ENCODE data around the gene DUOX1.

DUOX1 gene

DNA sequence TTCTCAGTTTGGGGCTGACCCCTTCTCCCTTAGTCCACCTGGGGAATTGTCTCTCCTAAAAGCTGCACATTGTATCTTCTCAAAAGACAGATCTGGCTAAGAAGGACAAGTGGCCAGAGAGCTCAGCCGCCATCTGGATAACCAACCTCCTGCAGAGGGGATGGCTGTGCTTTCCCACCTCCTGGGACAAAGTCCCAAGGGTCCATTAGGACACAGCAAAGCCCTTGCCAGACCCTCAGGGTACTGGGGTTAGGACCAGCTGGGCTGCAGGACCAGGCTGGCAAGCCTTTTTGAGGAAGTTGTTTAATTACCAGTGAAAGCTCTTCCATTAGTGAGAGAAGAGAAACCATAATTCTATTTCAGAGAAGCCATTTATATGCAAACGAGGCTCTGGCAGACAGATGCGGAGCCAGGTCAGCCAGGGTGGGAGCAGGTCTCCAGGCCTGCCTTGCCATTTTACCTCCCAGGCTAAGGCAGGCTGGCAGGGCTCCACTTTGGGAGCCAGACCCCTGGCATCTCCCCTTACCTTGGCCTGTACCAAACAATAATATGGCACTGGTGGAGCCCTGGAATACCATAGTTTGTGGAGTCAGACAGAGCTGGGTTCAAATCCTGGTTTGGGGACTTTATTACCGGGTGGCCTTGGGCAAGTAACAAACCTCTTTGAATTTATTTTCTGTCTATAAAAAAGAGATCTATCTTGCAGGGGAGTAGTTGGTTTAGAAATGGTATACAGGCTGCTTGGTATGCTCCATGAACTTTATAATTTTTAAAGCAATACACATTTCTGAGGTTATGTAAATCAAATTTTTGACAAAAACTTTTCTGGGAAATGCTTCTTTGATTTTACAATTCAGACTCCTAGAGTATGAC is 40.0 kb downstream of the DUOX1 start:
- DNase-seq = no peak

DNA sequence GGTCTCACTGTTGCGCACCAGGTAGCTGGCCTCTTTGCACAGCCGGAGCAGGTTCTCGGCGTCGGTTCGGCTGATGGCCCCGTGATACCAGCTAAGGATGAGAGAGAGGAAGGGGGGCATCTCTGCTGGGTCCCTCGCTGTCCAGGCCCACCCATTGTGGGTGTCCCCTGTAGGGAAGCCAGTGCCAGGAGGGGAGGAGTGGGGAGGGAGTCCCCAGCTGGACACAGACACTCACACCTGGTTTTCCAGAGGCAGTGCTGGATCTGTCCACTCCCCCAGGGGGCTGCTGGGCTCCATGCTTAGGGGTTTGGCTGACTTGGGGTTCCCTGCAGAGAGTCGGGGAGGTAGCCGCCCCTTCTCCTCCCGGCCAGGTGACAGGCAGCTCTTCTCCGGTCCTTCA is 42.1 kb downstream of the DUOX1 start:
- DNase-seq = no peak

DNA sequence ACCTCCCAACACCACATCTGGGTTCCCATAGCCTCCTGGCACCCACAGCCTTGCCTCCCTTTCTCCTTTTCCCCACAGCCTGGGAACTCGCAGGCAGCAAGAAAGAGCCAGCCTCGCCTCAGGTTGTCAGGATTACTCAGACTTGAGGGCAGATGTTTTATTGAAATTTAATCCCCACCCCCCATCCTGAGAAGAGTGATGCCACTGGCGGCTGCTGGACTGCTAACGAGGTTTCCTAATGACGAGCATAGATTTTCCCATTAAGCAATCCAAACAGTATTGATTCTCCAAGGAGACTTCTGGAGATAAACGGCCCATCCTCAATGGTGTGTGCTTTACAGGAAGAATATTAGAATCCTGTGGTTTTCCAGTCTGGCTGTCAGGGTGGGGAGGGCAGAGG is 44.3 kb downstream of the DUOX1 start:
- no peak for DNase-seq

DNA sequence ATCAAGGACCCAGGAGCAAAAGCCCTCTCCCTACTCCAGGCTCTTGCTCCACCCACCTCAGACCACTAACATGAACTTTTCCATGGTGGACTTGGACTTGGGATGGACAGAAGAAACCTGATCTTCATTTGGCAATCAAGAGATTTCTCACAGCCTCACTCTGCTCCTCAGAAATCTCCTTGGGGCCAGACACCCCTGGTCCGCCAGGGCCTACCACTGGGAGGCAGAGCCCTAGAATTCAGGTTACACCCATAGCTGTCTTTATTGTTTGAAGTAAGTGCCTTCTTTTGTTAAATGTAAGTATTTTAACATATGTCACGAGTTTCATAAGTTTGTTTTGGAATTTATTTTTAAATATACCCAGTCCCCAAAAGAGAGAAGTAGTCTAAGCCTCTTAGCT is 44.8 kb downstream of the DUOX1 start:
- DNase-seq = no peak

DNA sequence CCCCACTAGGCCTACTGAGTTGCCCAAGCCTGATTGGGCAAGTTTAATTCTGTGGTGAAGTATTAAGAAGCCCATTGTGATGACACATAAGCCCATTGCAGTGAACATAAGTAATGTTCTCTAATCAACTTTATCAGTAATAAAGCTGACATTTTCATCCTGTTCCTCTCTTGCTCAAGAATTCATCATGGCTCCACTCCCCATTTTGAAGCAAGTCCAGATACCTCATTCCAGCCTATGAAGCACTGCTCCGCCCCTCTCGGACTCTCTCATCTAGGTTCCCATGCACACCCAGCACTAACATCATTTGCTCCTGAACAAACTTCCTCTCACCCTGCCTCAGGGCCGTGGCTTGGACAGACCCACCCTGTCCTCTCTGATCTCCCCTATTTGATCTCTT is 47.5 kb downstream of the DUOX1 start:
- no peak for DNase-seq

DNA sequence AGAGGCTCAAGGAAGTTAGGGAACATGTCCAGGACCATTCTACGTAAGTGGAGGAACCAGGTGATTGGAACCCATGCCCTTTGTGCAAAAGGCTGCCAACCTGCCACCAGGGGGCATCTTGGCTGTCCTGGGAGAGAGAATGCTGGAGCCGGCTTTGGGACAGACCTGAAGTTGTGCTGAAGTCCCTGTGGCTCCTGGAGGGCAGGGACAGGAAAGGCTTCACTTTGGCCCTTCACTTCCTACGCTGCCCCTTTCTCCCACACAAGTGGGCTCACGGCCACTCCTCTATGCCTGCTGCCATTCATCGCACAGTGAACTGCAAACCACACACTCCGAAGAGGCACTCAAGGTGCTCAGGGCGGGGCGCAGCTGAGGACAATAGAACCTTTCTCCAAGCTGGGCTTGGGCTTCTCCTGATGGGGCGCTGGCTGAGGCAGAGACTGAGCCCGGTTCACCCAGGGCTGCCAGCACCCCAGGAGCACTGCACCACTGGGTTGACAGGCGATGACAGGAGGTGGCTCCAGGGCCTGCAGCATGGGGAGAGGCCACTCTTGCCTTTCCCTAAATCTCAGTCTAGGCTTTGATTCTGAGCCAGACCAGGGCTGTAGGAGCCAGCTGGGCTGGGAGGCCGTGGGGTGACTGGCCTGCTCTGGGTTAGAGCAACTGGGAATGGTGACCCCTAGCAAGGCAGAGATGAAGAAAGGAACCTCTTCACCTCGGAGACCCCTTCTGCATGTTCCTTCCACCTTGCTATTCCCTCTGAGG is 49.6 kb downstream of the DUOX1 start:
- DNase-seq = no peak

DNA sequence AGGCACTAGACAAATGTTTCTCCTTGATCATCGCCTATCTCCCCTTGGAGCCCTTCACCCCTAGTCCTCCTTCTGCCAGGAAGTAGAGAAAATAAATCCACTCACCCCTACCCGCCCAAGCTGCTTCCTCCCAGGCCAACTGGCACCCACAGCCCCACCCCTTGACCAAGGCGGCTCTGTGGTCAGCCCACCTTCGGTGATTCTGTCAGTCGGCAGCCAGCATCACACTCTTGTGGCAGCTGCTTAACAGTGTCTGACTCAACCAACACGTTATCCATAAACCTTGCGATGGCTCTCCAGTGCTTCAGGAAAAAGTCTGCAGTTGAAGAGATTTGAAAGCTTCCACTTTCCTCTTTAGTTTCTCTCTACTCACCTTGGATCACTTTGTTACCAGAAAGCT is 50.4 kb downstream of the DUOX1 start:
- no peak for DNase-seq

DNA sequence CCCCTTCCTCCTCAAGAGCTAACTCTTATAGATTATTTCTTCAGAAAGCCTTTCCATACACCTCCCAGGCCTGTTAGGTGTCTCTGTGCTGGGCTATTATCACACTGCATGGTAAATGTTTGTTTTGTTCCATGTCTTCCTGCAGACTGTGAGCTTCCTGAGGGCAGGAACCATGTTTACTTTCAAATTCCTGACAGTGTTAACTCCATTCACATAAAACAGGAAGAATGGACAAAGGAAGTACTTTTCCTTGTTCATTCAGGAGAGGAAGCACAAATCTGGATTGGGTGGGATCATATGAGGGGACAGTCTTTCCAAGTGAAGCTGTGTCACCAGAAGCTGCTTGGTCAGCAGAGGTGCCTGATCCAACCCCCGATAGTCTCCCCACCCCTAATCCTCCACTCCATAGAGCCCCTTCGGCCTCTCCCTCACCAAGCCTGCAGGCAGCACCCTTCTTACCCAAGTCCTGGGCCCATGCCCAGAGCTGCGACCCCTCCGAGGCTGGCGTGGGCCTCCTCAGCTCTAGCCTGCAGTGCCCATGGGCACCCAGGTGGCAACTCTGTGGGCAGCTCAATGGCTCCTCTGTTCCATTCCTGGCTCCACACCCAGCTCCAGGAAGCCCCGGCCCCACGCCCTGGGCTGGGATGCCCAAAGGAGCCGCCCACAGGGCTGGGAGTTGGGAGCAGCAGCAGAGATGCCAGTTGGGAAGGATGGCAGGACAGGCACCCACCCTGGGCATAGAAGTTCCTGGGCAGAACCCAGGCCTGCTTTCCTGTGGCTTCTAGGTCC is 51.0 kb downstream of the DUOX1 start:
- no peak for DNase-seq

DNA sequence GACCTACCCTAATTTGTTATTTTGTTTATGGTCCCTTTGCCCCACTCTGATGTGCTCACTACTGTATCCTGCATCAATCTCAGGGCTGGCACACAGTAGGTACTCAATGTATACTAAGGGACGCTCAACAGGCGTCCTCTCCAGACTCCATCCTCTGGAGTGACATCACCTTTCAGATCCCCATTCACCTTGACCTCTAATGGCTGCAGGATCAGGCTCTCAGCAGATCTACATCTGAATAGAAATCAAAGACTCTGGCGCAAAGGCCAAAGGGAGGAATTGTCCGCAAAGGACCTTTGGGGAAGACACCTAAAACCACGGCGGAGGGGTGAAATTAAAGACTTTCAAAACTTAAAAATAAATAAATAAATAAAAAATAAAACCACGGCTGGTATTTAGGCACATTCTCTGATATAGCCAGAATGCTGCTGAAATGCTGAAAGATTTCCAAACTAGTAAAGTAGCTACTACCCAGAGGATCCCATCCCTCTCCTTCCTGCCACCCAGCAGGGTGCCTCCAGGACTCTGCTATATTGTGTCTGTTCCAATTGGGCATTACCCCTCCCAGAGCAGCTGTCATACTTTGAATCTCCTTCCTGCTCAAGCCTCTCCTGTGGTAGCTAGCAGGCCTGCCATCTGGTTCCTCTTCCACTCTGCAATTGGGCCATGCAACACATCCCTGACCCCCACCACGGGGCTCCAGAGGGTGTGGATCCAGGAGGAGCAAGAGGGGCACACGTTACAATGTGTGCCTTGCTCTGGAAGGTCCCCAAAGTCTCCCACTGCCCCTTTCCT is 51.9 kb downstream of the DUOX1 start:
- no peak for DNase-seq

DNA sequence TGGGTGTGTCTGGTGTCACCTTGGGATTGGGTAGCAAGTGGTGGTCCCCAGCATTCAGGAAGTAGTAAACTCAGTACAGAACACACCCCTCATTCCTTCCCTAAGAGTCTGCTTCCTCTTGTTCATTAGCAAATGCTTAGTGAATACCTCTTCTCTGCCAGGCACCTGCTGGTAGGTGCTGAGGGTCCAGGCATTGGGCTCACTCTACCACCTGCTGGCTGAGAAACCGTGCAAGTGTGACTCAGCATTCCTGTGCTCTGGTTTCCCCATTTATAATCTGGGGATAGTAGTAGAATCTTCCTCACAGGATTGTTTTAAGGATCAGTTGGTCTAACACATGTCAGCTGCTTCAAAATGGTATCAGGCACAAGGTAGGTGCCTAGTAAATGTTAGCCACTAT is 53.2 kb downstream of the DUOX1 start:
- DNase-seq = no peak

DNA sequence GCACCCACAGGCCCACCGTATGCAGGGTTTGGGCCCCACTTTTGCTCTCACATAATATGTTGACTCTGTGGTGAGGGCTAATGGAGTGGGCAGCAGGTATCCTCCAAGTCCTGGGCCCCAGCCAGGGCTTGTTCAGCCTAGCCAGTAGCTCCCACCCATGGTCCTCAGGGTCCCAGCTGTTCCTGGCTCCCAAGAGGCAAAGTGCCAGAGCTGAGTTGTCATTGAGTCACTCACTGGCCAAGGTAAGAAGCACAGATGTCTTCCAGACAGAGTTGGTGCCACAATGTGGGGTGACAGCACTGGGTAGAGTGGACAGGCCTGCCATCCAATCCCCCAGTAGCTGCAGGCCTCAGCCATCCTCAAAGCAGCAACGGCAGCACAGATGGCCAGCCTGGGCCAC is 53.7 kb downstream of the DUOX1 start:
- no peak for DNase-seq

DNA sequence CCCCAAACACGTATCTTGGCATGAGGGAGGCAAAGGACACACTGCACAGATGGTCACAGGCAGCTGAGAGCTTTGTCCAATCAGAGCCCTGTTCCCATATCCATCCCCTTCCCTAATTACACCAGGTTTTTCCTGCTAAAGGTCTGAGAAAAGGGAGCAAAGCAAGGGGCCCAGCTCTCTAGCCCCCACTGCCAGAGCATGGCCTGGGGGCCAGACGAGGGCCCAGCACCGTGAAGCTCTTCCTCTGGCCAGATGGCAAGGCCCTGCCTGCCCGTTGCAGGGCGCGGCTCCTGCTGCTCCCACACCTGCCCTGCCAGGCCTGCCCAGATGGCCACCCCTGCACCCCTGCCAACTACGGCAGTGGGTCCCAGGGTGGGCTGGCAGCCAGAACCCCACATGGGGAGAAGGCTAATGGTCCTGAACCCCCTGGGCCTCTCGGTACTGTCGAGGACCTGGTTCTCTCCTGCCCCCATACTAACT is 54.8 kb downstream of the DUOX1 start:
- no peak for DNase-seq

DNA sequence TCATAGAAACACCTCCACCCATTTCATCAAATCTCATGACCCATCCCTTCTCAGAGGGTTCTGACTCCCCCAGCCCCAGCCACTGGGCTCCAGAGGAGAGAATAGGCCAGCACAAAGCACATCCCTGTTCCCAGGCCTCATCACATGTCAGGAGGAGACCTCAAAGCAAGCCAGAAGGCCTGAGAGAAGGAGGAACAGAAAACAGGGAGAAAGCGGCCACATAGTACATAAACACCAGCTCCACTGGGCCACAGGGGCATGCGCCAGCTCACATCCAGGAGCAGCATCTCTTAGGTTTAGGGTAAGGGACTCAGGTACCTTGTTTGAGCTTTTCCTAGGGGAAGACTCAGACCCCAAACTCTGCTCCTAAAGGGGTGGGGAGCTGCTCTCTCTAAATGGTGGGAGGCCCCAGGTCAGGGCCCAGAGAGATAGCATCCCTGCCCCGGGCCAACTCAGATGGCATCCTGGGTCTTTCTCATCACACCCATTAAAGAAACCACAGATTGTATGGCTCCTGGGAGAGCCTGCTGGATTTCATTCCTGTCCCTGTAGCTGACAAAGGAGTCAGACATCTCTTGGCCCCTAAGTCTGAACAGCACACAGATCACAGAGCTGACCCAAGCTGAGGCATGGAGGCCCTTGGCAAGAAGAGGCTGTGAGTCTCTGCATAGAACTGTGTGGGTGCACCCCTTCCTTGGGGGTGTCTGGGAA is 55.4 kb downstream of the DUOX1 start:
- no peak for DNase-seq

DNA sequence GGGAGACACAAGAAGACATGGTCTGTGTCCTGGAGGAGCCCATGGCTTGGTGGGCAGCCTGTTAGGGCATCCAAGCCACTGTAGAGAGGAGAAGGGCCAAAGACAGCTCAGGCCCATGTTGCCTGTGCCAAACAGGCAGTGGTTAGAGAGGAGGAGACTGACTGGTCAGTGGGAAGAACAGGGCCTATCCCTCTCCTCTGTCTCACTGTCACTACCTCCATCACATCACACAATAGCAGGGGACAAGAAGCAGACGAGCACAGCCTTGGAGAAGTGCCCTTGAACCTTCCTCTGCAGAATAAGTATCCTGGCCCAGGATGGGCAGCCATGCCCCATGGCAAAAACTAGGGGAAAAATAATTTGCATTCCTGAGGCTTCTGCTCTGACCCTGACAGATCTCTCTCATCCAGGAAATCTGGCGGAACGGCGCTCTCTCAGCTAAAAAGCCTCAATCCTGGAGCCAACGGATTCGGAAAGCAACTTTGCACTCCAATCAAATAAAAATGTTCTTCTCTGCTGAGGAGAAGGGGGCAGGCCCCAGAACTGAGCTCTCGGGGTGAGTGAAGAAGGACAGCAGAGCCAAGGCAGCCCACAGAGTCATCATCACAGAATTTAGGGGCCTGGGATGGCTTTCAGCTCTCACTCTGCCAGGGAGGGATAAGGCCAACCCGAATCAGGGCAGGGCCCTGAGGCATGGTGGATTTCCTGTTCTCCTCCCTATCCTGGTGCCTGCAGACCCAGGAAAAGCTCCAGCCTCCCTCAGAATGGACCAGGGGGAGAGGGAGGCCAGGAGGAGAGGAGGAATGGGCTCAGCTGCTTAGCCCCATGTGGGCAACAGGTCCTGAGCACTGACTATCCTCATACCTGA is 56.3 kb downstream of the DUOX1 start:
- DNase-seq = no peak

DNA sequence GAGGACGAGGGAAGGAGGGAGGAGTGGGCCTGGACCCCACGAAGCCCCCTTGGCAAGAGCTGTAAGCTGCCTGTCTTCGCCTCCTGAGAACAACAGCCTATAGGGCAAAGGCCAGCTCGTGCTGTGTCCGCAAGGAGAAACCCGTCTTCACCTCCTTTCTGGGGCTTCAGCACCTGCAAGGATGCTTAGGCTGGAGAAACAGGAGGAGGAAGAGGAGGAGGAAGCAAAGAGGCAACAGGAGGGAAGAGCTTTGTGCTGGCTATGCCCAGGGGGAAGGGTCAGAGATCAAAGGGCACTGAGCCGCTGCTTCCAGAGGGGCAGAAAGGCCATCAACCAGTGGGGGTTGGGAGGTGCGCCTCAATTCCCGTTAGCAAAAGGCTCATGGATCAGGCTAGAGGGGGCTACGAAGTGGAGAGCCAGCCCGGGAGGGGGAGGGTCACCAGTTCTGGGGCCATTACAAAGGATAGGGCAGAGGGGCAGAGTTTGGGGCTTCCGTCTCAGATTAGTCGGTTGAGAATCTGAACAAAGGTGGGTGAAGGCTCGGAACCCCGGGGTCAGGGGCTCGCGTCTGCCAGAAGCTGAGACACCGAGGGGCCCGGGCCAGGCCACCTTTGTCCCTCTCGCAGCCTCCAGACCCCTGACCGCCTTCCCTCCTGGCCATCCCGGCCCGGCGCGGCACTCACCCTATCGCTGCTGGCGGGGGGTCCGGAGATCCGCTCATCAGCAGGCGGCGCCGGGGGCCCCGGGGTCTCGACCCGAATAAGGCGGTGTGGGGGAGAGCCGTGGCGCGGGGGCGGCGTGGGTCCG is 57.2 kb downstream of the DUOX1 start:
- DNase-seq = no peak

DNA sequence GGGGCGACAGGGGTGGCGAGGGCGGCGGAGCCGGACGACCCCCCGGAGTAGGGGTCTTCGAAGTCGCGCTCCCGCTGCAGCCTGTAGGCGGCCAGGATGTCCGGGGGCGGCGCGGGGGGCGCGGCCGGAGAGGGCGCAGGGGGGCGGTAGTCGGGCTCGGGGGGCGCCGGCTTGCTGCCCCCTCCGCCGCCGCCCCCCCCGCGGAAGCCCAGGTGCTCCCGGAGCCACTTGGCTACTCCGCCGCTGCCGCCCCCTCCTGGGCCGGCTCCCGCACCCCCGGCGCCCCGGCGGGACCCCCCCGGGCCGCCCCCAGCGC is 57.7 kb downstream of the DUOX1 start:
- DNase-seq = no peak

DNA sequence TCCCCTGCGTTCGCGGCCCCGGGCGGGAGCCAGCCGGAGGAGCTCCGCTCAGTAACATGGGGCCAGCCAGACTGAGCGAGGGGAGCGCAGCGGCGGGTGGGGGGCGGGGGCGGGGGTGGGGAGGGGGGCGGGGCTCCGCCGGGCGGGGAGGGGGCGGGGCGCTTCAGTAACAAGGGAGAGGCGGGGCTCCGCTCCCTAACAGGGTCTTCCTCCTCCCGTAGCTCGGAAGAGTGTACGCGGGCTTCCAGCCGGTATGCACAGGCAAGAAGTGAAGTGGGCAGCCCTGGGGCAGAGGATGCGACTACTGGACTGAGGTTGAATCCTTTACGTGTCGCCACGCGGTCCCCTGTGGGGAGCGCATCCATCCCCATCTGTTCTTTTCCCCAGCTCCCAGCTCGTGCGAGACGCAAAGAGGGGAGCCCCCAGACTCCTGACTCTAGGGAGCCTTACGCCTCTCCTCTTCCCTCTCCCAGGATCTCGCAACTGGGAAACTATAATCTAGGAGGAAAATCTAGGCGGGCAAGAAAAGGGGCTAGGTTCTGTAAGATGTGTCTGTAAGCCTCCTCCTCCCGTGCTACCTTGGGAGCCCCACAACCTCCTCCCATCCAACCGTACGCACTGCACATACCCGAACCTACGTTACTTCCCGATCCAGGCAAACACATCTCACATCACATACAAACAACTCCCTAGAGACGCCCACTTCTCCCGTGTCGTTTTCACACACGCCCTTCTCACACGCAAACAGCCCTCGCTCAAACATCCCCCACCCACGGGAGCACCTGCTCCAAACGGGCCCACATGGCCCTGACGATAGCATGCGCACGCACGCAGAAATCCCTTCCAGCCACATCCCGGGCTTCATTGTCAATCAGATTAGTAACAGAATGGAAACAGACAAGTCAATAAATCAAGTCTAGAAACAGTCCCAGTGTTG is 58.4 kb downstream of the DUOX1 start, which contains the start of gene SHF:
Gene SHF, minus strand, starts transcription at position 73 of the 937 bp plus-strand sequence. Its CDS starts 15 bp downstream, at position 58.
- no peak for DNase-seq

DNA sequence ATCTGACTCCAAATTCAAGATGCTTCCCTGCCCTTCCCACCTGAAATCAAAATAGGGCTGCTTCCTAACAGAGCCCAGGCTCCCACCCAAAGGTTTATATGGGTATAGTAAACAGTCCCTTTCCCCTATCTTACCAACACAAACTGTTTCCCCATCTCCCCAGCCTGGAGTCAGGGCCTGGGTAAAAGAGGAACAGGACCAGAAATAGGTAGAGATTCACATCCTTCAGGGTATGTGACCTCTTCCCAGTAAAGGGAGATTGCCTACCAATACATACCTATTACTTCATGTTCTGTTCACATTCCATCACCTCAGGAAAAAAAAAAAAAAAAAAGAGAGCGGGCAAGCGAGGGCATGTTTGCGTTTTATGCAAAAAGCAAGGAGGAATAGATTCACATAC is 67.7 kb downstream of the DUOX1 start:
- DNase-seq = no peak

All from NCI-H1417 treated with DMSO at 0.1 percent for 48 hours (cell line).